ENCODE measurements around the gene PPP3R1. TPM values are rescaled to one million over a fixed set of nuclear protein-coding genes. Genes with fewer than 3 reads are reported as not detected.

PPP3R1 gene
- total and polyA plus RNA-seq, 2 of the 8 experiments (the other 6 are each of a cell fraction or from before 2014, with no cell fraction given): 9.3 to 85.1 TPM

DNA sequence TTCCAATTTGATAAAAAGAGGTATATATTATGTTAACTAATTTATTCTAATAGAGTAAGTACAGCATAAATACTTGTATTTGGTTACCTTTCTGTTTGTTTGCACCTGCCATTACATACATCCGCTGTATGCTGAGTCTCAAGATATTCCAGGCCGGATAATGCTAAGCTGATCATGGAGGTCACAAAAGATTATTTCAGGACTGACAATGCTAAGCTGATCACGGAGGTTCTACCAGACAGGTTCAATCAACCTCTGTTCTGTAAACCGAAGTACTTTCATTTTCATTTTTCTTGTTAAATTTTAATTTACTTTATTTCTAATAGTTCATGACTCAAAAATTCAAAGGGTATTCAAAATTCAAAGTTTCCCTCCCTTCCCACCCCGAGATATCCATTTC is 63.5 kb downstream of the PPP3R1 start:
- TF ChIP-seq SP4 (IDR thresholded peaks at IDR 0.05; ENCODE audit: low read length) (no peak), MAFK (IDR thresholded peaks at IDR 0.05; ENCODE audit: low read depth, low read length) (no peak), CBX8 (IDR thresholded peaks at IDR 0.05; ENCODE audit: borderline replicate concordance, low read depth, low read length) (no peak), ASH2L (IDR thresholded peaks at IDR 0.05; ENCODE audit: low read length) (no peak)
- no peak for FAIRE-seq
- POLR2A ChIA-PET (ENCODE audit: partially characterized antibody): interaction anchor here (1.3 kb wide), 2 partner anchors 9 to 31 kb away, joined by 4 to 6 read pairs; partner anchors contain the start of gene PNO1

More for the DNA sequence above, 63.5 kb downstream of the PPP3R1 start:
- Histone ChIP-seq H3K9ac (replicated peaks in 1 of 4; ENCODE audit: extremely low read depth in 1 of 4, low read depth in 3 of 4, low read length in 3 of 4) (no peak overlapping the region), H3K79me2 (ENCODE audit: control insufficient read depth in 1 of 2, insufficient read depth in 2 of 2, low read length in 2 of 2) (peaks cover 0 to 43% of the 10 kb centered on the region in 2 experiments; a peak in 2 of 4 replicates), H3K4ac (replicated peaks; ENCODE audit: insufficient read length, low read depth, low read length) (no peak overlapping the region), H3K36me3 (ENCODE audit: control insufficient read depth in 2 of 4, insufficient read depth in 4 of 4, low read length in 3 of 4) (peaks cover 0 to 9% (median 2%) of the 10 kb centered on the region in 4 experiments; a peak in 4 of 8 replicates), H4K8ac (ENCODE audit: extremely low read depth, insufficient read depth, low read length) (no peak overlapping the region), H3K18ac (ENCODE audit: extremely low read depth, low read length) (no peak overlapping the region), H4K20me1 (replicated peaks in 1 of 2; ENCODE audit: control insufficient read depth in 1 of 2, insufficient read depth in 2 of 2, low read length in 2 of 2) (peaks cover 3 to 13% of the 10 kb centered on the region in 2 experiments), H3K27me3 (replicated peaks in 1 of 4; ENCODE audit: control insufficient read depth in 3 of 4, extremely low read depth in 1 of 4, insufficient read depth in 3 of 4, low read length in 3 of 4) (no peaks in the 10 kb centered on the region), H3K23me2 (ENCODE audit: low read depth, low read length) (no peaks in the 10 kb centered on the region), H3K56ac (replicated peaks; ENCODE audit: insufficient read length, low read depth, low read length) (no peak overlapping the region), H3K4me3 (ENCODE audit: extremely low read depth in 1 of 4, insufficient read depth in 2 of 4, low read depth in 3 of 4, low read length in 4 of 4) (no peak overlapping the region), H3K79me1 (ENCODE audit: low read depth, low read length) (peaks cover 2% of the 10 kb centered on the region; the same call in 1 of the 2 replicates), H2AFZ (ENCODE audit: low read length) (no peak overlapping the region), H4K5ac (ENCODE audit: insufficient read length, low read depth, low read length) (no peak overlapping the region), H3K27ac (ENCODE audit: low read depth, low read length) (no peak overlapping the region), H2BK15ac (ENCODE audit: low read length) (no peak overlapping the region), H4K91ac (replicated peaks; ENCODE audit: insufficient read length, low read length) (no peak overlapping the region), H2BK120ac (replicated peaks; ENCODE audit: low read depth, low read length) (no peak overlapping the region), H3K14ac (ENCODE audit: insufficient read length) (no peak overlapping the region), H2BK5ac (ENCODE audit: low read depth, low read length) (no peak overlapping the region), H2BK20ac (ENCODE audit: low read length) (no peak overlapping the region), H2BK12ac (ENCODE audit: low read depth, low read length) (no peak overlapping the region), H3K4me2 (ENCODE audit: insufficient read depth in 1 of 2, low read depth in 2 of 2, low read length in 2 of 2) (no peak overlapping the region), H3K23ac (ENCODE audit: insufficient read length) (no peak overlapping the region), H3K4me1 (replicated peaks in 1 of 4; ENCODE audit: control insufficient read depth in 3 of 4, insufficient read depth in 4 of 4, low read length in 3 of 4) (no peaks in the 10 kb centered on the region), H2AK5ac (ENCODE audit: low read depth, low read length) (no peak overlapping the region), H3K9me3 (ENCODE audit: insufficient read depth in 2 of 2, low read depth in 1 of 2, low read length in 1 of 2) (no peaks in the 10 kb centered on the region)
- 96% methylated on average over 5 of the region's 5 CpGs; no CpG with 5 or more reads in 1 of the 2 experiments for WGBS, 2 experiments (ENCODE audit: extremely low coverage in 1 of 2, insufficient coverage in 1 of 2, insufficient read length in 1 of 2, insufficient replicate concordance in 2 of 2, low coverage in 1 of 2, low lambda C conversion rate in 2 of 2, missing lambda C conversion rate in 1 of 2)
- CTCF ChIA-PET (ENCODE audit: partially characterized antibody): interaction anchor here (0.6 to 1.9 kb wide), 6 partner anchors 7 to 102 kb away, joined by 3 to 8 read pairs (median 4); no protein-coding TSS in a partner anchor
- DNase-seq (ENCODE audit: low read depth in 1 of 2, low spot score in 2 of 2): no peak

Measured in H1 (cell line).